Measurements from ENCODE around the gene RNASE7. TPM values are rescaled to one million over a fixed set of nuclear protein-coding genes. Genes with fewer than 3 reads are reported as not detected.

Gene RNASE7
- total RNA-seq, 4 donors from 2014 or later: not detected

- no peak for TF ChIP-seq CTCF (IDR thresholded peaks at IDR 0.05; ENCODE audit: low read depth)
These were observed 29.3 kb downstream of the RNASE7 start for GRCh38 chr14:21071225-21072030.

- no peak for TF ChIP-seq CTCF (IDR thresholded peaks at IDR 0.05; ENCODE audit: low read depth)
These were observed 29.9 kb downstream of the RNASE7 start for GRCh38 chr14:21072031-21072473.

- no peak for TF ChIP-seq CTCF (IDR thresholded peaks at IDR 0.05; ENCODE audit: low read depth)
These were observed 30.7 kb downstream of the RNASE7 start for GRCh38 chr14:21072781-21073339.

DNA sequence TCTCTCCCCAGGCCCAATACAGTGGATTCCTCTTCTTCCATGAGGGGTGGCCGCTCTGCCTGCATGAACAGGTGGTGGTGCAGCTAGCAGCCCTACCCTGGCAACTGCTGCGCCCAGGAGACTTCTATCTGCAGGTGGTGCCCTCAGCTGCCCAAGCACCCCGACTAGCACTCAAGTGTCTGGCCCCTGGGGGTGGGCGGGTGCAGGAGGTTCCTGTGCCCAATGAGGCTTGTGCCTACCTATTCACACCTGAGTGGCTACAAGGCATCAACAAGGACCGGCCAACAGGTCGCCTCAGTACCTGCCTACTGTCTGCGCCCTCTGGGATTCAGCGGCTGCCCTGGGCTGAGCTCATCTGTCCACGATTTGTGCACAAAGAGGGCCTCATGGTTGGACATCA, 31.8 kb downstream of the RNASE7 start:
- no peak for TF ChIP-seq CTCF (IDR thresholded peaks at IDR 0.05; ENCODE audit: low read depth)

- no peak for TF ChIP-seq CTCF (IDR thresholded peaks at IDR 0.05; ENCODE audit: low read depth)
These were observed 32.5 kb downstream of the RNASE7 start for GRCh38 chr14:21074398-21075272.

- TF ChIP-seq CTCF (IDR thresholded peaks at IDR 0.05; ENCODE audit: low read depth): no peak
These were observed 33.7 kb downstream of the RNASE7 start for GRCh38 chr14:21075719-21076437.
